Peyer's patch (tissue), 4 donors: Measurements from ENCODE around the gene PTPRR. TPM values are rescaled to one million over a fixed set of nuclear protein-coding genes. Genes with fewer than 3 reads are reported as not detected.

Experiments used
- DNase-seq, 3 donors: peaks; one replicate each; pipeline ENCODE4 v3.0.0-alpha.2; 2017 to 2019
- H3K27ac ChIP-seq, 4 donors: fragments of 200-600 bp; sonication (generic); one replicate each; pipeline ENCODE4 v1.5.1; 2016 to 2019
- H3K27me3 ChIP-seq, 2 donors: fragments of 200-600 bp; sonication (generic); one replicate each; pipeline ENCODE4 v1.5.1; 2019
- H3K36me3 ChIP-seq, 3 donors: fragments of 200-600 bp; sonication (generic); one replicate each; pipeline ENCODE4 v1.5.1; 2016 to 2019
- H3K4me1 ChIP-seq, 4 donors: fragments of 200-600 bp; sonication (generic); one replicate each; pipeline ENCODE4 v1.5.1; 2016 to 2019
- H3K4me3 ChIP-seq, 4 donors: fragments of 200-600 bp; sonication (generic); 1 replicate in 3 of 4; 2 replicates in 1 of 4; pipeline ENCODE4 v1.5.1; 2016 to 2019; ENCODE audit warnings: mild to moderate bottlenecking in 1 of 4
- H3K9me3 ChIP-seq, 4 donors: fragments of 200-600 bp; sonication (generic); one replicate each; pipeline ENCODE4 v1.5.1; 2016 to 2019; ENCODE audit warnings: mild to moderate bottlenecking in 1 of 4
- CTCF ChIP-seq, 6 experiments: fragments of 450-650 bp in 4 of 6; fragments of 200-600 bp in 2 of 6; sonication (generic) in 1 of 6; IDR thresholded peaks; one replicate each; pipeline ENCODE4 v1.5.1; 2017 to 2019; ENCODE audit warnings: antibody characterized with exemption in 6 of 6, mild to moderate bottlenecking in 3 of 6, moderate library complexity in 1 of 6
- POLR2A ChIP-seq, 2 donors: fragments of 450-650 bp; IDR thresholded peaks; one replicate each; pipeline ENCODE4 v1.5.1; 2017; ENCODE audit warnings: antibody characterized with exemption in 2 of 2, mild to moderate bottlenecking in 2 of 2, moderate library complexity in 2 of 2
- total RNA-seq, 4 donors: library from RNA; depleted of rRNA; stranded (reverse); fragments of >200 nt; gene quantifications; one replicate each; pipeline ENCODE4 v1.1.0, GENCODE V29; 2016

Gene PTPRR
- total RNA-seq, 4 donors from 2014 or later, result 17.5 to 30.3 (median 20.2) TPM; not detected in 1

- Histone ChIP-seq H3K9me3 (peaks cover 0 to 3% (median 0%) of the 10 kb centered on the region in 4 donors), H3K4me1 (no peaks in the 10 kb centered on the region), H3K36me3 (no peaks in the 10 kb centered on the region), H3K27ac (no peak overlapping the region), H3K27me3 (no peaks in the 10 kb centered on the region), H3K4me3 (no peak overlapping the region)
- no peak for TF ChIP-seq POLR2A (IDR thresholded peaks at IDR 0.05)
- no peak for TF ChIP-seq CTCF (IDR thresholded peaks at IDR 0.05)
- no peak for DNase-seq
Measured at GRCh38 chr12:70962226-70962794, 41.8 kb upstream of the PTPRR start.

GRCh38 chr12:70960484-70960883, 39.9 kb upstream of the PTPRR start:
- Histone ChIP-seq H3K36me3 (no peaks in the 10 kb centered on the region), H3K27ac (no peak overlapping the region), H3K4me3 (no peak overlapping the region), H3K4me1 (no peaks in the 10 kb centered on the region), H3K27me3 (no peaks in the 10 kb centered on the region), H3K9me3 (peaks cover 0 to 3% (median 0%) of the 10 kb centered on the region in 4 donors)
- TF ChIP-seq POLR2A (IDR thresholded peaks at IDR 0.05) (no peak), CTCF (IDR thresholded peaks at IDR 0.05) (no peak)
- no peak for DNase-seq

- peaks cover 0 to 3% (median 0%) of the 10 kb centered on the region in 4 donors for H3K9me3 ChIP-seq
- H3K27ac ChIP-seq, result no peak overlapping the region
- H3K36me3 ChIP-seq, result no peaks in the 10 kb centered on the region
- no peaks in the 10 kb centered on the region for H3K27me3 ChIP-seq
- no peak for TF ChIP-seq CTCF (IDR thresholded peaks at IDR 0.05)
- TF ChIP-seq POLR2A (IDR thresholded peaks at IDR 0.05), result no peak
- no peaks in the 10 kb centered on the region for H3K4me1 ChIP-seq
- no peak for DNase-seq
- H3K4me3 ChIP-seq, result no peak overlapping the region
Measured at GRCh38 chr12:70955415-70955814, 34.9 kb upstream of the PTPRR start.

GRCh38 chr12:70950451-70950850, 29.9 kb upstream of the PTPRR start:
- no peaks in the 10 kb centered on the region for H3K4me1 ChIP-seq
- H3K9me3 ChIP-seq, result no peaks in the 10 kb centered on the region
- no peak overlapping the region for H3K4me3 ChIP-seq
- DNase-seq, result no peak
- TF ChIP-seq CTCF (IDR thresholded peaks at IDR 0.05) (no peak), POLR2A (IDR thresholded peaks at IDR 0.05) (no peak)
- H3K27me3 ChIP-seq, result no peaks in the 10 kb centered on the region
- H3K36me3 ChIP-seq, result no peaks in the 10 kb centered on the region
- H3K27ac ChIP-seq, result no peak overlapping the region

GRCh38 chr12:70948976-70949336, 28.4 kb upstream of the PTPRR start:
- Histone ChIP-seq H3K9me3 (no peaks in the 10 kb centered on the region), H3K36me3 (no peaks in the 10 kb centered on the region), H3K27ac (no peak overlapping the region), H3K27me3 (no peaks in the 10 kb centered on the region), H3K4me1 (no peaks in the 10 kb centered on the region), H3K4me3 (no peak overlapping the region)
- TF ChIP-seq POLR2A (IDR thresholded peaks at IDR 0.05) (no peak), CTCF (IDR thresholded peaks at IDR 0.05) (no peak)
- DNase-seq, result no peak
